H1 (cell line): ENCODE measurements around the gene TARBP2.

ENCODE experiments used
- BRCA1 ChIP-seq: IDR thresholded peaks from 2 replicates; pipeline ENCODE4 v1.6.1; 2012; ENCODE audit warnings: low read depth, low read length, improper control_type of control experiment
- POLR2A ChIP-seq, 2 experiments: IDR thresholded peaks; 1 replicate in 1 of 2; 2 replicates in 1 of 2; pipeline ENCODE4 v1.6.1; 2011; ENCODE audit warnings: low read depth in 2 of 2, low read length in 2 of 2, mild to moderate bottlenecking in 2 of 2; ENCODE audit errors: control extremely low read depth in 1 of 2
- RAD21 ChIP-seq, 2 experiments: IDR thresholded peaks in 1 of 2; conservative IDR thresholded peaks in 1 of 2; 2 replicates each; pipeline ENCODE4 v1.6.1; 2011; ENCODE audit warnings: low read depth in 2 of 2, low read length in 2 of 2, improper control_type of control experiment in 1 of 2, inconsistent platforms in 1 of 2, mild to moderate bottlenecking in 1 of 2, moderate library complexity in 1 of 2
- SIN3A ChIP-seq, 2 experiments: IDR thresholded peaks in 1 of 2; conservative IDR thresholded peaks in 1 of 2; 2 replicates each; pipeline ENCODE4 v1.6.1; 2011 to 2012; ENCODE audit warnings: low read length in 2 of 2, improper control_type of control experiment in 1 of 2, low read depth in 1 of 2, mild to moderate bottlenecking in 1 of 2
- TF ChIP-seq, protein P1 (sequence below), 3 experiments: IDR thresholded peaks; 1 replicate in 2 of 3; 2 replicates in 1 of 3; pipeline versions ENCODE4 v1.5.1 to v1.6.1; 2011; ENCODE audit warnings: low read length in 3 of 3, mild to moderate bottlenecking in 3 of 3, inconsistent platforms in 2 of 3, low read depth in 1 of 3, moderate library complexity in 1 of 3; ENCODE audit not compliant: insufficient read depth in 1 of 3; ENCODE audit errors: control extremely low read depth in 1 of 3

DNA sequence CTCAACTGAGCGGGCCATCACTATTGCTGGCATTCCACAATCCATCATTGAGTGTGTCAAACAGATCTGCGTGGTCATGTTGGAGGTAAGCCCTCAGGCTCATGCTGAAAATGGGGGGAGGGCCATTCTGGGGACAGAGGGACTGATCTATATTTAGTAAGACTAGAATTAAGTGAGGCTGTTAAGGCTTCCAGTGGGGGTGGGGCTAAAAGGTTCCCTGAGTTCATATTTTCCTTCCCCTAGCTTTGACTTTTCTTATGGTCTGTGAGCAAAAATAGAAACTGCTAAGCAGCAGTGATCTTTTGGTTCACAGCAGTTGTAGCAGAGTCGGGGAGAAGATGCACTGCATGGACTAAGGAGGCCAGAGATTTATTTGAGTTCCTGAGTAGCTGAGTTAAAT lies 40.0 kb upstream of the TARBP2 start:
- TF ChIP-seq RAD21 (IDR thresholded peaks at IDR 0.05 in 1 of 2, conservative IDR thresholded peaks at IDR 0.05 in 1 of 2; ENCODE audit: low read depth in 2 of 2, low read length in 2 of 2) (no peak), POLR2A (IDR thresholded peaks at IDR 0.05; ENCODE audit: control extremely low read depth in 1 of 2, low read depth in 2 of 2, low read length in 2 of 2) (no peak), BRCA1 (no peak), SIN3A (conservative IDR thresholded peaks at IDR 0.05 in 1 of 2, IDR thresholded peaks at IDR 0.05 in 1 of 2; ENCODE audit: low read depth in 1 of 2, low read length in 2 of 2) (no peak)
- TF ChIP-seq, protein P1, sequence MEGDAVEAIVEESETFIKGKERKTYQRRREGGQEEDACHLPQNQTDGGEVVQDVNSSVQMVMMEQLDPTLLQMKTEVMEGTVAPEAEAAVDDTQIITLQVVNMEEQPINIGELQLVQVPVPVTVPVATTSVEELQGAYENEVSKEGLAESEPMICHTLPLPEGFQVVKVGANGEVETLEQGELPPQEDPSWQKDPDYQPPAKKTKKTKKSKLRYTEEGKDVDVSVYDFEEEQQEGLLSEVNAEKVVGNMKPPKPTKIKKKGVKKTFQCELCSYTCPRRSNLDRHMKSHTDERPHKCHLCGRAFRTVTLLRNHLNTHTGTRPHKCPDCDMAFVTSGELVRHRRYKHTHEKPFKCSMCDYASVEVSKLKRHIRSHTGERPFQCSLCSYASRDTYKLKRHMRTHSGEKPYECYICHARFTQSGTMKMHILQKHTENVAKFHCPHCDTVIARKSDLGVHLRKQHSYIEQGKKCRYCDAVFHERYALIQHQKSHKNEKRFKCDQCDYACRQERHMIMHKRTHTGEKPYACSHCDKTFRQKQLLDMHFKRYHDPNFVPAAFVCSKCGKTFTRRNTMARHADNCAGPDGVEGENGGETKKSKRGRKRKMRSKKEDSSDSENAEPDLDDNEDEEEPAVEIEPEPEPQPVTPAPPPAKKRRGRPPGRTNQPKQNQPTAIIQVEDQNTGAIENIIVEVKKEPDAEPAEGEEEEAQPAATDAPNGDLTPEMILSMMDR (IDR thresholded peaks at IDR 0.05; ENCODE audit: control extremely low read depth in 1 of 3, insufficient read depth in 1 of 3, low read depth in 1 of 3, low read length in 3 of 3), result no peak
